A549 treated with dexamethasone at 1 μM for 4 hours (cell line): ENCODE results near the gene SUSD6. TPM values are rescaled to one million over a fixed set of nuclear protein-coding genes. Genes with fewer than 3 reads are reported as not detected.

Experiments
- total RNA-seq: library from RNA; stranded (reverse); fragments of 200-300 nt; extraction: Qiagen RNA extraction; gene quantifications from 5 replicates; pipeline ENCODE4 v1.2.3, GENCODE V29; 2022

The SUSD6 gene
- 6.2 to 8.6 TPM (median 7.7 TPM) in 5 replicates for total RNA-seq

GRCh38 chr14:69611172-69612013 lies at the start of gene SUSD6:
SUSD6 (plus strand) TSS chr14:69611596; CDS start chr14:69658593, 46,997 bp downstream.

GRCh38 chr14:69574263-69574953 lies 37.0 kb upstream of the SUSD6 start, which contains the start of gene CCDC177:
CCDC177 (minus strand) TSS chr14:69574871; CDS start chr14:69573622, 1,249 bp downstream.

Other genes with a start within 250 kb of the SUSD6 start
- gene ERH, start 213.3 kb upstream of the SUSD6 start, total RNA-seq, result 262 to 397 TPM (median 296 TPM) in 5 replicates
- 38.1 to 50.7 TPM (median 46.7 TPM) in 5 replicates for gene SLC39A9, start 212.9 kb upstream of the SUSD6 start, total RNA-seq
- 0.01 to 0.03 TPM (median 0.02 TPM) in 4 of 5 replicates, not detected in the other for gene PLEKHD1, start 126.9 kb upstream of the SUSD6 start, total RNA-seq
- 0.04 to 0.07 TPM (median 0.05 TPM) in 4 of 5 replicates, not detected in the other for gene CCDC177, start 36.7 kb upstream of the SUSD6 start, total RNA-seq
- 232 to 379 TPM (median 294 TPM) in 5 replicates for gene SRSF5, start 155.5 kb downstream of the SUSD6 start, total RNA-seq
- 0.06 TPM in 1 of 5 replicates, not detected in the others for gene SLC10A1, start 185.6 kb downstream of the SUSD6 start, total RNA-seq